Uterus (tissue), 2 donors: ENCODE measurements around the gene SLC26A6.

Source experiments
- CTCF ChIP-seq, 4 experiments: fragments of 200-600 bp in 2 of 4; fragments of 450-650 bp in 2 of 4; sonication (generic) in 2 of 4; IDR thresholded peaks; one replicate each; pipeline ENCODE4 v1.5.1; 2016 to 2019; ENCODE audit warnings: antibody characterized with exemption in 4 of 4, mild to moderate bottlenecking in 2 of 4, moderate library complexity in 1 of 4
- POLR2A ChIP-seq, 2 donors: fragments of 450-650 bp; IDR thresholded peaks; one replicate each; pipeline ENCODE4 v1.6.1; 2016; ENCODE audit warnings: antibody characterized with exemption in 2 of 2, mild to moderate bottlenecking in 1 of 2, moderate library complexity in 1 of 2

GRCh38 chr3:48636149-48636655 lies 941 bp upstream of the SLC26A6 start:
- TF ChIP-seq POLR2A (IDR thresholded peaks at IDR 0.05) (no peak), CTCF (IDR thresholded peaks at IDR 0.05) (no peak)
